Measurements from ENCODE around the gene TP73.
A peak's percentile ranks its signal among the peaks of the same experiment; 100 is the strongest.

The TP73 gene

GRCh38 chr1:3625151-3625907, 27.0 kb upstream of the TP73 start:
- no peaks in the 10 kb centered on the region for H3K27me3 ChIP-seq (replicated peaks; ENCODE audit: control insufficient read depth, insufficient read depth, low read length)
- TF ChIP-seq CTCF (IDR thresholded peaks at IDR 0.05; ENCODE audit: insufficient read depth, low read length, poor library complexity, severe bottlenecking) = no peak
- H3K36me3 ChIP-seq (ENCODE audit: control insufficient read depth, insufficient read depth, low read length) = peaks cover 15% of the 10 kb centered on the region
- DNase-seq (ENCODE audit: extremely low read depth, insufficient read length) = peak; percentile 46
- H3K4me3 ChIP-seq (replicated peaks; ENCODE audit: low read depth, low read length) = peak overlapping the region; percentile 85

GRCh38 chr1:3626025-3626424, 26.3 kb upstream of the TP73 start:
- Histone ChIP-seq H3K36me3 (ENCODE audit: control insufficient read depth, insufficient read depth, low read length) (peaks cover 16% of the 10 kb centered on the region), H3K4me3 (replicated peaks; ENCODE audit: low read depth, low read length) (peak overlapping the region; percentile 85), H3K27me3 (replicated peaks; ENCODE audit: control insufficient read depth, insufficient read depth, low read length) (no peaks in the 10 kb centered on the region)
- TF ChIP-seq CTCF (IDR thresholded peaks at IDR 0.05; ENCODE audit: insufficient read depth, low read length, poor library complexity, severe bottlenecking) = no peak
- DNase-seq (ENCODE audit: extremely low read depth, insufficient read length) = no peak

- Histone ChIP-seq H3K4me3 (replicated peaks; ENCODE audit: low read depth, low read length) (no peak overlapping the region), H3K36me3 (ENCODE audit: control insufficient read depth, insufficient read depth, low read length) (peaks cover 28% of the 10 kb centered on the region), H3K27me3 (replicated peaks; ENCODE audit: control insufficient read depth, insufficient read depth, low read length) (no peaks in the 10 kb centered on the region)
- DNase-seq (ENCODE audit: extremely low read depth, insufficient read length) = no peak
- TF ChIP-seq CTCF (IDR thresholded peaks at IDR 0.05; ENCODE audit: insufficient read depth, low read length, poor library complexity, severe bottlenecking) = no peak
Observed at GRCh38 chr1:3627515-3628253, 24.6 kb upstream of the TP73 start.

GRCh38 chr1:3628445-3628844, 23.9 kb upstream of the TP73 start:
- TF ChIP-seq CTCF (IDR thresholded peaks at IDR 0.05; ENCODE audit: insufficient read depth, low read length, poor library complexity, severe bottlenecking) = no peak

GRCh38 chr1:3629561-3630160, 22.7 kb upstream of the TP73 start:
- H3K4me3 ChIP-seq (replicated peaks; ENCODE audit: low read depth, low read length) = no peak overlapping the region
- H3K27me3 ChIP-seq (replicated peaks; ENCODE audit: control insufficient read depth, insufficient read depth, low read length) = no peaks in the 10 kb centered on the region
- DNase-seq (ENCODE audit: extremely low read depth, insufficient read length) = no peak
- no peak for TF ChIP-seq CTCF (IDR thresholded peaks at IDR 0.05; ENCODE audit: insufficient read depth, low read length, poor library complexity, severe bottlenecking)
- peaks cover 41% of the 10 kb centered on the region for H3K36me3 ChIP-seq (ENCODE audit: control insufficient read depth, insufficient read depth, low read length)

More at GRCh38 chr1:3628445-3628844, 23.9 kb upstream of the TP73 start:
- Histone ChIP-seq H3K36me3 (ENCODE audit: control insufficient read depth, insufficient read depth, low read length) (peaks cover 31% of the 10 kb centered on the region), H3K4me3 (replicated peaks; ENCODE audit: low read depth, low read length) (no peak overlapping the region), H3K27me3 (replicated peaks; ENCODE audit: control insufficient read depth, insufficient read depth, low read length) (no peaks in the 10 kb centered on the region)
- DNase-seq (ENCODE audit: extremely low read depth, insufficient read length) = no peak
